ENCODE data around the gene IGF1R.
"Not testable (repeated sequence)": the region's sequence is repeated elsewhere in the genome, so short reads cannot be mapped to it uniquely, and the experiment has no call there.

The IGF1R gene

GRCh38 chr15:98647774-98648653 is at the start of gene IGF1R:
Gene IGF1R, plus strand, starts transcription at chr15:98648539. Its CDS starts 1,043 bp downstream, at chr15:98649582.
- DNase-seq = peak; percentile 73 to 92 (median 78)

GRCh38 chr15:98599909-98600691 is 48.2 kb upstream of the IGF1R start:
- peak in 3 of 4 experiments; percentile 11 to 32 (median 11) for DNase-seq

- no peak for DNase-seq
Observed at GRCh38 chr15:98604983-98605382, 43.4 kb upstream of the IGF1R start.

GRCh38 chr15:98609144-98609852 is 39.0 kb upstream of the IGF1R start:
- no peak for DNase-seq

GRCh38 chr15:98610991-98611390 is 37.3 kb upstream of the IGF1R start:
- no peak for DNase-seq

- no peak for DNase-seq
Observed at GRCh38 chr15:98611808-98612207, 36.5 kb upstream of the IGF1R start.

GRCh38 chr15:98612490-98613110 is 35.7 kb upstream of the IGF1R start:
- DNase-seq = no peak

- DNase-seq = no peak
Observed at GRCh38 chr15:98614681-98615080, 33.7 kb upstream of the IGF1R start.

GRCh38 chr15:98616397-98616796 is 31.9 kb upstream of the IGF1R start:
- DNase-seq = no peak

GRCh38 chr15:98617328-98617980 is 30.9 kb upstream of the IGF1R start:
- DNase-seq = no peak

GRCh38 chr15:98618576-98618975 is 29.8 kb upstream of the IGF1R start:
- DNase-seq = not testable (repeated sequence)

- no peak for DNase-seq
Observed at GRCh38 chr15:98620020-98620419, 28.3 kb upstream of the IGF1R start.

GRCh38 chr15:98621021-98621420 is 27.3 kb upstream of the IGF1R start:
- DNase-seq = no peak

GRCh38 chr15:98625614-98626013 is 22.7 kb upstream of the IGF1R start:
- no peak for DNase-seq

GRCh38 chr15:98626153-98626552 is 22.2 kb upstream of the IGF1R start:
- DNase-seq = no peak

- DNase-seq = no peak
Observed at GRCh38 chr15:98628216-98628615, 20.1 kb upstream of the IGF1R start.

- DNase-seq = no peak
Observed at GRCh38 chr15:98635848-98636247, 12.5 kb upstream of the IGF1R start.

- no peak for DNase-seq
Observed at GRCh38 chr15:98643115-98643514, 5.2 kb upstream of the IGF1R start.

GRCh38 chr15:98646546-98647025 is 1.8 kb upstream of the IGF1R start:
- DNase-seq = no peak

- peak; percentile 43 to 77 (median 59) for DNase-seq
Observed at GRCh38 chr15:98647026-98647773, 1.1 kb upstream of the IGF1R start.
